Stimulated activated CD4-positive, alpha-beta T cell treated with anti-CD3 and anti-CD28 coated beads, Interleukin-4, amount 100 ng/mL, for 48 hours (primary cell): ENCODE results near the gene RASL10A.
A peak's percentile ranks its signal among the peaks of the same experiment; 100 is the strongest.

ENCODE experiments used
- DNase-seq, 2 donors: peaks; one replicate each; pipeline ENCODE4 v3.0.0-alpha.2; 2020; ENCODE audit warnings: low read depth in 2 of 2

The RASL10A gene

GRCh38 chr22:29269731-29270474 lies 45.6 kb downstream of the RASL10A start:
- DNase-seq = no peak

- DNase-seq = no peak
These were observed 46.3 kb downstream of the RASL10A start for GRCh38 chr22:29269230-29269604.

DNA sequence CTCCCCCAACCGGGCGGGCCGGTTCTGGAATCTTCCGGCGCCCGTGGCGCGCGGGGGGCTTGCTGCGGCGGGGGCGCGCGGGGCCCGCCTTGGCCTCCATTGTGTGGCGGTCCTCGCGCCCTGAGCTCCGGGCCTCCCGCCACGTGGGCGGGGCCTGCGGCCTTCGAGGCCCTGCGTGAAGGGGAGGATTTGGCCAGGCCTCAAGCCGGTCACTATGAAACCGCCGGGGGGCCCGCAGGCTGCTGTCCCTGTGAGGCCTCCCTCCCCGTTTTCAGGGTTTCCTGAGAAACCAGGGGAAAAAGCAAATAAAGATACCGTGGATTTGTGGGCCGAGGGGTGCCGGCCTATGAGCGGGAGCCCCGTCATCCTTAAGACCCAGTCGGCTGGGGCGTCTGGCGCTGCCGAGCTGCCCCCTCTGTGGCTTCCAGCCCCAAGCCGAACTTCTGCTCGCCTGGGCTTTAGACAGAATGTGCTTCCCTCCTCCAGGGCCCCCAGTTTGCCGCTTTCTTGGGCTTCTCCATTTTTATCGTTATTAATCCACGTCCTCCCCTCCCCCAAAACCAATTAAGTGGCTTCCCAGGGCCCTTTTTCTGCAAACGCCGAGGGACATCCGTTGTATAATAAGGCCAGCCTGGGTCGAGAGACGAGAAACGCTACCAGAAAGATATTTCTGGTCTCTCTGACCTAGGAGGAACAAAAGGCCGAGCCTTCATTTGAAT lies 46.8 kb downstream of the RASL10A start:
- DNase-seq = peak in 1 of 2 donors; percentile 28

DNA sequence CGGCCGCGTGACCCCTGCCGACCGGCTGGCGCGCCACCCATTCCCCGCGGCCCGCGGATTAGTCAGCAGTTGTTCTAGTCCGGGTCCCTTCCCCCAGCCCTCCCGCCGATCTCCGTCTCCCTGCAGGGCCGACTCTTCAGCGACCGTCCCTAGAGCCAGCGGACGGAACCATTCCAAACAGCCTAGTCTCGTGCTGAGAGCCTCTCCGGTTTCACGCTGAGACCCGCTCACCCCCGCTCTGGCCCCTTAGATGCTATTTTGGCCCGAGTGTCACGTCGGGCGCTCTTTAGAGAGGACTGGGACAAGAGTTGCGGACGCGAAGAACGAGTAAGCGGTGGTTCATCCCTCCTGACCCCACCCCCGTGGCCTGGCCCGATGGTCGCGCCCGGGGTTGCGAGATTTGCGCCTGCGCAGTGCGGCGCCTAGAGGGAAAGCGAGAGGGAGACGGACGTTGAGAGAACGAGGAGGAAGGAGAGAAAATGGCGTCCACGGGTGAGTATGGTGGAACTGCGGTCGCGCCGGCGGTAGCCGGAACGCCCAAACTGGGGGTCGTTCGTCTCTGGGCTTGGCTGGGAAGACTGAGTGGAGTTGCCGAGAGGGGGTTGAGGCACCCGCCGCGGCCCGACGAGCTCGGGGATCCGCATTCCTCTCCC lies 47.5 kb downstream of the RASL10A start, which contains the start of the genes EWSR1 and RHBDD3:
EWSR1 (plus strand) TSS at position 411 of the 653 bp plus-strand sequence; CDS start at position 480, 69 bp downstream.
RHBDD3 (minus strand) TSS at position 124 of the 653 bp plus-strand sequence. CDS start 2,355 bp downstream, outside the sequence.
- peak; percentile 93 to 97 for DNase-seq

- no peak for DNase-seq
These were observed 48.0 kb downstream of the RASL10A start for GRCh38 chr22:29267462-29267857.

DNA sequence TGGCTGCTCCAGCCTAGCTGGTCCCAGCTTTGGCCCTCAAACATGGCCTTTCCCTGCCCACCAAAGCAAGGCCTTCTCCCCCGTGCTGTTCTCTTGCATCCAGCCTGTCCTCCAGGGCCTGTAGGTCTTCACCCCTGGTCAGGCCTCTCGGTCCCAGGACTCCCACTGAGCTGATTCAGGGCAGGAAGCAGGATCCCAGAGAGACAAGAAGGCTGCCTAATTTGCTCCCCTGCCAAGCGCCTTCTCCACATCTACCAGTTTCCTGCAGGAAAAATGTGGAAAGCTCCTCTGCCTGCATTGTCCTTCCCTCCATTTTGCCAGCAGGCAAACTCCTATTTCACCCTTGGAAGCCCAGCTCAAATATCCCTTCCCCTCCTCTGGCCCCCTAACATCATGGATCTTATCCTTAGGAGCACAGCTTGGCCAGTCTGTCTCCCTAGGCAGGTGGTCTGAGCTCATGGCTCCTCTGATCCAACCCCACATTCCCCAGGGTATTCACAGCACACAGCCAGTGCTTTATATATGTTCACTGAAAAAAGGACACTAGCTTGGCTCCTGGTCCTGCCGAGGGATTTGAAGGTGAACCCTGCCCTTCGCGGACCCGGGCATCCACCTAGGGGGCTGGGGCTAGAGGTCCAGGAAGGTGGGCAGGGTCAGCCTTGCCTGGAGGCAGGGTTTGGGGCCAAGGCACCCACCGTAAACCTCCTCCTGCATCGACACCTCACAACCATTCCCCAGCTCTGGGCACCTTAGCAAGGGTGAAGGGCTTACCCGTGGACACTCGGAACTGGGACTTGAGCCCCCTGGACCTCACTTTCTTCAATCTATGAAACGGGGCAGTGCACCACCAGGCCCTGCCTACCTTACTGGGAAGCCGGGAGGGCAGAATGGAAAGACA lies 48.7 kb downstream of the RASL10A start:
- no peak for DNase-seq

GRCh38 chr22:29265929-29266328 lies 49.6 kb downstream of the RASL10A start:
- no peak for DNase-seq

DNA sequence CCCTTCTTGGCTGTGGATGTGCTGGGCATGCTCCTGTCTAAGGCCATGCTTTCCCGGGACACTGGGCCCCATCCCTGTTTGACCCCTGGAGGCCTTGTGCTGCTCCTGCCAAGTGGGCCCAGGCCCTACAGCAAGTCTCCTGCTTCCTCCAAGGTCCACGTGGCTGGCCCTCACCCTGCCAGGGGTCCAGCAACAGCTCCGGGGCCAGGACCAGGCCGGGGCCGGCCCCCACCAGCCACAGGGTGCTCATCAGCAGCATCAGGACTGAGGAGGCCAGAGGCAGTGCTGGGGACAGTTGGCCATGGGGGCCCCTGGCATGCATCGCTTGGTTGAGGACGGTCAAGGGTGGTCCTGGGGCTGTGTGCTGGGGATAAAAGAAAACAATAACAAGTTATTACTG lies 50.2 kb downstream of the RASL10A start:
- no peak for DNase-seq

GRCh38 chr22:29263791-29264276 lies 51.7 kb downstream of the RASL10A start:
- no peak for DNase-seq
